H9 (cell line): Measurements from ENCODE around the gene CXCL6. TPM values are rescaled to one million over a fixed set of nuclear protein-coding genes. Genes with fewer than 3 reads are reported as not detected.

ENCODE experiments used
- DNase-seq: peaks from one replicate; pipeline ENCODE4 v3.0.0-alpha.2; 2017
- H2AFZ ChIP-seq: one replicate; pipeline ENCODE4 v1.6.1; 2013; ENCODE audit warnings: mild to moderate bottlenecking, low read length, control low read depth, moderate library complexity
- H2AK5ac ChIP-seq: 2 replicates; pipeline ENCODE4 v1.6.1; 2013; ENCODE audit warnings: low read length, control low read depth, mixed read lengths; ENCODE audit not compliant: insufficient read length
- H2BK120ac ChIP-seq: one replicate; pipeline ENCODE4 v1.6.1; 2013; ENCODE audit warnings: low read depth, mild to moderate bottlenecking, low read length, control low read depth, inconsistent platforms; ENCODE audit not compliant: poor library complexity, severe bottlenecking
- H2BK12ac ChIP-seq: 2 replicates; pipeline ENCODE4 v1.6.1; 2013; ENCODE audit warnings: low read length, control low read depth, mixed read lengths, low read depth; ENCODE audit not compliant: insufficient read length
- H2BK15ac ChIP-seq: 2 replicates; pipeline ENCODE4 v1.6.1; 2013; ENCODE audit warnings: low read depth, low read length, control low read depth
- H2BK20ac ChIP-seq: one replicate; pipeline ENCODE4 v1.6.1; 2013; ENCODE audit warnings: low read depth, mild to moderate bottlenecking, low read length, control low read depth, inconsistent platforms; ENCODE audit not compliant: poor library complexity, severe bottlenecking
- H2BK5ac ChIP-seq: 2 replicates; pipeline ENCODE4 v1.6.1; 2013; ENCODE audit warnings: low read length, control low read depth, mixed read lengths; ENCODE audit not compliant: insufficient read length
- H3K14ac ChIP-seq: 2 replicates; pipeline ENCODE4 v1.6.1; 2013; ENCODE audit warnings: low read length, control low read depth; ENCODE audit not compliant: insufficient read depth
- H3K18ac ChIP-seq: 2 replicates; pipeline ENCODE4 v1.6.1; 2013; ENCODE audit warnings: low read depth, mild to moderate bottlenecking, mixed read lengths, low read length, control low read depth; ENCODE audit not compliant: insufficient read length
- H3K23ac ChIP-seq: 2 replicates; pipeline ENCODE4 v1.6.1; 2013; ENCODE audit warnings: low read length, control low read depth, mixed read lengths, low read depth; ENCODE audit not compliant: insufficient read length
- H3K23me2 ChIP-seq: 2 replicates; pipeline ENCODE4 v1.6.1; 2013; ENCODE audit warnings: low read depth, mild to moderate bottlenecking, mixed read lengths, low read length, control low read depth; ENCODE audit not compliant: insufficient read length, poor library complexity, severe bottlenecking
- H3K27ac ChIP-seq: 2 replicates; pipeline ENCODE4 v1.5.1; 2013; ENCODE audit warnings: low read length, control low read depth, mixed read lengths, low read depth; ENCODE audit not compliant: insufficient read length
- H3K27me3 ChIP-seq: 2 replicates; pipeline ENCODE4 v1.6.1; 2013; ENCODE audit warnings: low read length, control low read depth, inconsistent platforms; ENCODE audit not compliant: insufficient read depth
- H3K4ac ChIP-seq: 2 replicates; pipeline ENCODE4 v1.6.1; 2013; ENCODE audit warnings: low read depth, mild to moderate bottlenecking, control low read depth, inconsistent platforms, low read length, moderate library complexity
- H3K4me1 ChIP-seq: 2 replicates; pipeline ENCODE4 v1.6.1; 2013; ENCODE audit warnings: low read length, control low read depth, inconsistent platforms; ENCODE audit not compliant: insufficient read depth
- H3K4me2 ChIP-seq: 2 replicates; pipeline ENCODE4 v1.6.1; 2013; ENCODE audit warnings: low read length, control low read depth, mixed read lengths; ENCODE audit not compliant: insufficient read length, insufficient read depth
- H3K56ac ChIP-seq: 2 replicates; pipeline ENCODE4 v1.6.1; 2013; ENCODE audit warnings: low read depth, mild to moderate bottlenecking, mixed read lengths, low read length, control low read depth; ENCODE audit not compliant: insufficient read length
- H3K79me1 ChIP-seq: 2 replicates; pipeline ENCODE4 v1.6.1; 2013; ENCODE audit warnings: low read depth, mild to moderate bottlenecking, moderate library complexity, low read length, control low read depth, inconsistent platforms; ENCODE audit not compliant: insufficient read depth, poor library complexity, severe bottlenecking
- H3K79me2 ChIP-seq: 2 replicates; pipeline ENCODE4 v1.6.1; 2013; ENCODE audit warnings: low read length, control low read depth, inconsistent platforms; ENCODE audit not compliant: insufficient read depth
- H3K9ac ChIP-seq: 2 replicates; pipeline ENCODE4 v1.6.1; 2013; ENCODE audit warnings: low read length, control low read depth, mixed read lengths; ENCODE audit not compliant: insufficient read length; ENCODE audit errors: extremely low read depth
- H3K9me3 ChIP-seq: one replicate; pipeline ENCODE4 v1.6.1; 2013; ENCODE audit warnings: low read depth, low read length, inconsistent platforms; ENCODE audit not compliant: control insufficient read depth
- H3T11ph ChIP-seq: one replicate; pipeline ENCODE4 v1.6.1; 2013; ENCODE audit warnings: mild to moderate bottlenecking, low read length, control low read depth, inconsistent platforms
- H4K20me1 ChIP-seq: one replicate; pipeline ENCODE4 v1.6.1; 2013; ENCODE audit not compliant: control insufficient read depth, insufficient read length, insufficient read depth
- H4K5ac ChIP-seq: 2 replicates; pipeline ENCODE4 v1.6.1; 2013; ENCODE audit warnings: low read depth, mild to moderate bottlenecking, mixed read lengths, low read length, control low read depth; ENCODE audit not compliant: insufficient read length
- H4K8ac ChIP-seq: replicated peaks from 2 replicates; pipeline ENCODE4 v1.6.1; 2013; ENCODE audit warnings: low read length, control low read depth, mixed read lengths, low read depth; ENCODE audit not compliant: insufficient read length
- H4K91ac ChIP-seq: 2 replicates; pipeline ENCODE4 v1.6.1; 2013; ENCODE audit warnings: low read depth, mild to moderate bottlenecking, moderate library complexity, mixed read lengths, low read length, control low read depth; ENCODE audit not compliant: insufficient read length
- H3K27ac Mint-ChIP-seq, 3 experiments: 2 replicates in 2 of 3; 3 replicates in 1 of 3; pipeline ENCODE4 v1.8.0; 2020 to 2021; ENCODE audit warnings: mixed read lengths in 3 of 3, mild to moderate bottlenecking in 1 of 3, moderate library complexity in 1 of 3
- H3K27me3 Mint-ChIP-seq: 2 replicates; pipeline ENCODE4 v1.8.0; 2021; ENCODE audit warnings: low read depth, mild to moderate bottlenecking, moderate library complexity, mixed read lengths
- H3K36me3 Mint-ChIP-seq, 3 experiments: 2 replicates in 2 of 3; 3 replicates in 1 of 3; pipeline ENCODE4 v1.8.0; 2020 to 2021; ENCODE audit warnings: low read depth in 3 of 3, mixed read lengths in 3 of 3; ENCODE audit not compliant: insufficient read depth in 1 of 3
- H3K4me1 Mint-ChIP-seq, 2 experiments: 2 replicates each; pipeline ENCODE4 v1.8.0; 2020; ENCODE audit warnings: mixed read lengths in 2 of 2
- H3K4me3 Mint-ChIP-seq, 2 experiments: 2 replicates in 1 of 2; 3 replicates in 1 of 2; pipeline ENCODE4 v1.8.0; 2020 to 2021; ENCODE audit warnings: mild to moderate bottlenecking in 2 of 2, mixed read lengths in 2 of 2, moderate library complexity in 1 of 2
- H3K9me3 Mint-ChIP-seq, 2 experiments: 2 replicates in 1 of 2; 3 replicates in 1 of 2; pipeline ENCODE4 v1.8.0; 2020; ENCODE audit warnings: mild to moderate bottlenecking in 2 of 2, mixed read lengths in 2 of 2, moderate library complexity in 1 of 2
- WGBS: extraction: QIAGEN DNeasy Blood & Tissue Kit; methylation state at CpG from one replicate; pipeline ENCODE4 v1.1.7; 2013; ENCODE audit warnings: missing lambda C conversion rate, low lambda C conversion rate, mixed read lengths; ENCODE audit not compliant: insufficient read length; ENCODE audit errors: extremely low coverage; 5-methylcytosine and 5-hydroxymethylcytosine counted together
- total RNA-seq: library from RNA; stranded (reverse); gene quantifications from 2 replicates; pipeline ENCODE4 v1.2.1, GENCODE V29; 2021
- TF ChIP-seq, protein P1 (sequence below): fragments of 200-600 bp; sonication (generic); conservative IDR thresholded peaks from 3 replicates; pipeline ENCODE4 v1.8.0; 2021; ENCODE audit warnings: antibody characterized with exemption, mild to moderate bottlenecking

Gene CXCL6
- total RNA-seq, 1 experiment from 2014 or later: 0.85 TPM

DNA sequence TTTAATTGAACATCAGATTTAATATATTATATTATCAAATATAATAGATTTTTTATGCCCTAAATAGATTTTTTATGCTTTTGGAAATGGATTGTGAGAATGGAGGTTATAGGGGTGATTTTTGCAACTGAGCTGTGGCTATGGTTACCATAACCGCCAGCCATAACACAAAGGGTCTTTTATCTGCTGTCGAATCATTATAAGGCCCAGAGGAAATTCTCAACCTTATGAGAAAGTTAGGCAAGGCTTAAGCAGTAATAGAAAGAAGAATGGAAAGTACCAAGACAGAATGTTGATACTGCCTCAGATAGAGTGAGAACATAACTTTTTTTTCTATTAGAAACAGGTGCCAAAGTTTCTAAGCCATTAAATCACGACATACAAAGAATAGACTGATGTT, 26.3 kb upstream of the CXCL6 start:
- no peak overlapping the region for H3K56ac ChIP-seq
- no peak overlapping the region for H2AK5ac ChIP-seq
- H4K20me1 ChIP-seq: no peaks in the 10 kb centered on the region
- H3K9ac ChIP-seq: no peak overlapping the region
- H3K23me2 ChIP-seq: no peaks in the 10 kb centered on the region
- no peak overlapping the region for H3K4me2 ChIP-seq
- no peak overlapping the region for H4K5ac ChIP-seq
- TF ChIP-seq, protein P1, sequence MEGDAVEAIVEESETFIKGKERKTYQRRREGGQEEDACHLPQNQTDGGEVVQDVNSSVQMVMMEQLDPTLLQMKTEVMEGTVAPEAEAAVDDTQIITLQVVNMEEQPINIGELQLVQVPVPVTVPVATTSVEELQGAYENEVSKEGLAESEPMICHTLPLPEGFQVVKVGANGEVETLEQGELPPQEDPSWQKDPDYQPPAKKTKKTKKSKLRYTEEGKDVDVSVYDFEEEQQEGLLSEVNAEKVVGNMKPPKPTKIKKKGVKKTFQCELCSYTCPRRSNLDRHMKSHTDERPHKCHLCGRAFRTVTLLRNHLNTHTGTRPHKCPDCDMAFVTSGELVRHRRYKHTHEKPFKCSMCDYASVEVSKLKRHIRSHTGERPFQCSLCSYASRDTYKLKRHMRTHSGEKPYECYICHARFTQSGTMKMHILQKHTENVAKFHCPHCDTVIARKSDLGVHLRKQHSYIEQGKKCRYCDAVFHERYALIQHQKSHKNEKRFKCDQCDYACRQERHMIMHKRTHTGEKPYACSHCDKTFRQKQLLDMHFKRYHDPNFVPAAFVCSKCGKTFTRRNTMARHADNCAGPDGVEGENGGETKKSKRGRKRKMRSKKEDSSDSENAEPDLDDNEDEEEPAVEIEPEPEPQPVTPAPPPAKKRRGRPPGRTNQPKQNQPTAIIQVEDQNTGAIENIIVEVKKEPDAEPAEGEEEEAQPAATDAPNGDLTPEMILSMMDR: no peak
- no peaks in the 10 kb centered on the region for H3K27me3 ChIP-seq
- H3K14ac ChIP-seq: no peak overlapping the region
- H3K79me2 ChIP-seq: no peaks in the 10 kb centered on the region
- H3K27ac ChIP-seq: no peak overlapping the region
- no peaks in the 10 kb centered on the region for H3K79me1 ChIP-seq
- no peak overlapping the region for H2BK15ac ChIP-seq
- no peak overlapping the region for H2BK20ac ChIP-seq
- no peaks in the 10 kb centered on the region for H3K9me3 Mint-ChIP-seq
- H2BK12ac ChIP-seq: no peak overlapping the region
- no peak overlapping the region for H4K8ac ChIP-seq
- no peak overlapping the region for H4K91ac ChIP-seq
- H3K23ac ChIP-seq: no peak overlapping the region
- H3K4me1 ChIP-seq: peaks cover 3% of the 10 kb centered on the region; the same call in 1 of the 2 replicates
- H3K4ac ChIP-seq: no peak overlapping the region
- 0 out of 7 replicates have a peak, but pooled peaks cover 0 to 1% (median 0%) of the 10 kb centered on the region in 3 experiments for H3K36me3 Mint-ChIP-seq
- peaks cover 3 to 6% of the 10 kb centered on the region in 2 experiments; a peak in 2 of 4 replicates for H3K4me1 Mint-ChIP-seq
- H3K4me3 Mint-ChIP-seq: no peak overlapping the region
- no peak overlapping the region for H3K27ac Mint-ChIP-seq
- no peak for DNase-seq
- no CpG with 5 or more reads among the region's 3 CpGs for WGBS
- H2AFZ ChIP-seq: no peak overlapping the region
- peaks cover 2% of the 10 kb centered on the region; the same call in 1 of the 2 replicates for H3K27me3 Mint-ChIP-seq
- H3K9me3 ChIP-seq: no peaks in the 10 kb centered on the region
- H2BK5ac ChIP-seq: no peak overlapping the region
- no peak overlapping the region for H3K18ac ChIP-seq
- H2BK120ac ChIP-seq: no peak overlapping the region
- H3T11ph ChIP-seq: no peak overlapping the region
